HG03457 (cell line): ENCODE measurements around the gene TBC1D4.
"Not testable (repeated sequence)": the region's sequence is repeated elsewhere in the genome, so short reads cannot be mapped to it uniquely, and the experiment has no call there.

ENCODE experiments used
- ATAC-seq: cut with Tn5 transposase; IDR thresholded peaks from one replicate; pipeline ENCODE4 v1.9.1; 2021; ENCODE audit warnings: moderate number of reproducible peaks; ENCODE audit not compliant: unreplicated experiment

The TBC1D4 gene

DNA sequence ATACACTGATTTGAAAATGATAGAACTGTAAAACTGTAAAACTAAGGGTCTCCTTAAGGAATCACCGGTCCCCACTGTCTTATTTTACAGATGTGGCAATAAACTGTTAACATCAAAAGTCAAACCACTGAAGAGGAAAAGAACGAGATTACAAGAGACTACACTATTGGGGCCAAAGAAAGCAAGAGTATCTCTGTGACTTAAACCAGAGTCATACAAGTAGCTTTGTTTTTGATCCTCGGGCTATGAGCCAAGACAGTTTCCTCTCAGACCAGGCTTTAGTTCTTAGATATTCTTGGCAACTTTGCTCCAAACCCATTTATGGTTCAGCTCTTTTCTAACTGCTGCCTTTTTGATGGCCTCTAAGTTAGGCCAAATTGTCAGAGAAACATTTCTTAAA lies 113.8 kb downstream of the TBC1D4 start:
- no peak for ATAC-seq

DNA sequence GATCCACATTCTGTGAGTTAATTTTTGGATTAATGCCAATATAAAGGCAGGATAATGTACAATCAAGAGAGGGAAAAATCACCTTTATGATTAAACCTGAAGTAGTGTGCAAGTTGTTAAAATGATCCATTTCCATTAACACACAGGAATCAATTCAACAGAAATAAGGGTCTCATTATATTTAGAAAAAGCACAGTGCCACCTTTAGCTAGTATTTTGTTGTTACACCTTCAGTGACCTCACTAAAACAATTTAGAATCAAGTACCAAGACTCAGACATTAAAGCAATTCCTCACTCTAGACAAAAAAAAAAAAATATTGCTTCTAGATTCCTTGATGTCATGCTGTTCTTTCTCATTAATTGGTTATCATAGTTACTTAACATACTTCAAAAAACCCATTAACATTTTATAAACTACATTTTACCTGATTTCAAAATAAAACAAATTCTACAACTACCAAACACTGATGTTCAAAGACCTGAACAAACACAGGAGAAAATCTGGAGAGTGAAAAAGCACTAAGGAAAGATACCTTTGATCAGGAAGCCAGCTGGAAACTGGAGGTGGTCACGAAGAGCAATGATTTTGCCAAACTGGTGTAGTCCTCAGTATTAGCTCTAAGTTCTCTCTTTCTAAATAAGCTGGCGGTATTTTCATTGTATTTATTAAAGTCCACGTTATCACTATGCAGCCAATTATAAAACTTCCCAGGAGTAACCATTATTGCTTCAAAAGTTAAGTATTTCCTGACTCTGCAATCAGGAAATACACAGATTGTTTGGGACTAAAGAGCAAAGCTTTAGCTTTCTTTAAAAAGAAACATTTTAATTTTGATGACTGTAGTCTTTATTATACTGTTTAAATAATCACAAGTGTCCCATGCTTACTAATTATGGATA lies 115.3 kb downstream of the TBC1D4 start:
- ATAC-seq: no peak

DNA sequence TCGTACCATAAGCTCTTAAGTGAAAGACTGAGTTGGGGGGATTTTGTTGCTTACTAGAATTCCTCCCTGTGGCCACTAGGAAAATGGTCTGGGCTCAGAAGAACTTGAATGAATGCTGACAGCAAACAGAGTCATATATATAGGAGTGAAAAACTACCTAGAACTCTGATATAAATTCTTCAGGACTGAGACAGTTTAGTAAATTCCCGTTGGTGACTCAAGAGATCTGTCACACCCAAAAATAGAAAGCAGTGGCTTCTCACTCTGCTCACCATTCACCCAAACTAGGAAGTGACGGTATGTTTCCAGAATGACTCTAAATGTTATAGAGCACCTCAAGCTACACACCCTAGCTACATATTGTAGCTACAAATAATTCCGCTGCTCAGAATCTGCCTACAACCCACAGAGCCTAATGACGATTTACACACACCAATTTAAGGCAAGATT lies 116.2 kb downstream of the TBC1D4 start:
- peak; percentile 91 for ATAC-seq

DNA sequence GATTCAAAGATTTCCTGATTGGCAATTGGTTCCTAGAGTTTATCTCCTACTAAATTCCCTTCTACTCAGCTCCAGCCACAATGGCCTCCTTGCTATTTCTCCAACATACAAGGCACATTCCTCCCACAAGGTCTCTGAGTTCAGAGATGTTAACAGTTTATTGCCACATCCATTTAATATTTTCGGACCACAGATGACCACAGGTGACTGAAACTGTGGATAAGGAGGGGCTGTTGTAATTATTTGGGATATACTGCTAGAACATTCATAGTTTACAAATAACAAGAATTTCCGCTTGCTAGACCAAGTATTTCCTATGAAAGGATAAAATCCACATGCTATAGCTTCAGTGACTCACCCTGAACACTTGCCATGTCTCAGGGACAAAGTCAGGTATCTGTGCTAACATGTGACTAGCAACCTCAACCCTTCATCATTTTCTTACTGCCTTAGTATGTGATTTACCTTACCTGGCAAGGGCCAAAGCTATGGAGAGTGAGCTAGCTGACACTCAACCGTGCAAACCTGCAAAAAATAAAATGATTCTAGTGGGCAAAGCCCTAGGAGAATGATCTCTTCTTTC lies 117.7 kb downstream of the TBC1D4 start:
- no peak for ATAC-seq

DNA sequence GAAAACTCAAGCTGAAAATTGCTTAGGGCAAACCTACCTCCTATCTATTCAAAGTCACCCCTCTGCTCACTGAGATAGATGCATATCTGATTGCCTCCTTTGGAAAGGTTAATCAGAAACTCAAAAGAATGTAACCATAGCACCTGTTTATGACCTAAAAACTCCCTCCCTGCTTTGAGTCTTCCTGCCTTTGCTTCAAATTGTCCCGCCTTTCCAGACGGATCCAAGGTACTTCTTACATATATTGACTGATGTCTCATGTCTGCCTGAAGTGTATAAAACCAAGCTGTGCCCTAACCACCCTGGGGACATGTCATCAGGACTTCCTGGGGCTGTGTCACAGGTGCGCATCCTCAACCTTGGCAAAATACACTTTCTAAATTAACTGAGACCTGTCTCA lies 118.6 kb downstream of the TBC1D4 start:
- no peak for ATAC-seq

DNA sequence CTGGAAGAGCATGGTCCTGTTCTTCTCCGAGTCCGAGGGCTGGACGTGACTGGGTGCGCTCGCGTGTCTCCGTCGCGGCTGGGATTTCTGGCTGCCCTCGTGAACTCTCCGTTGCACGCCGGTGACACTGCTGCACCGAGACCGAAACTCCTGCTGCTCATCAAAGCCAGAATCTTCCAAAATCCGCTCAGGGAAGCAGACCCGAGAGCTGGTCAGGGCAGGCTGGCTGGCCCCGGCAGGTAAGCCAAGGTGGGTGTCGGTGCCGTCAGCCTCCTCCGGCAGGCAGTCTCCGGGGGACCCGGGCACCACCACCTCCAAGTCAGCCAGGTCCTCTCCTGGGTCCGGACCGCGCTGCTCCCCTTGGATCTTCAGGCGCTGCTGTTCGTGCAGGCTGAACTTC lies 119.9 kb downstream of the TBC1D4 start:
- no peak for ATAC-seq

DNA sequence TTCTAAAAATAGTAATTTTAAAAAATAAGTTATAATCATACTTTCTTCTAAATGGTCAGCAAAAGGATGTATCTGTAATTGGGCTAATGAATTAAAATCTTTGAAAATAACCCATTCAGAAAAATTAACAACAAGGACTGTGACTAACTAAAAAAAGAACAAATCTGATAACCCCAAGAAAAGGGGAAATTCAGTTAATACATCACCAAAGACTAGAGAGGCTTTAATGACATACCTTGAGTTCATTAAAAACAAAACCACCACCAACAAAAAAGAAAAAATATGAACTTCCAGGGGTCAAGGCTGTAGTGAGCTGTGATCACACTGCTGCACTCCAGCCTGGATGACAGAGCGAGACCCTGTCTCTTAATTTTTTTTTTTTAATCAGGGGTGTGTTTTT lies 121.8 kb downstream of the TBC1D4 start:
- ATAC-seq: no peak

DNA sequence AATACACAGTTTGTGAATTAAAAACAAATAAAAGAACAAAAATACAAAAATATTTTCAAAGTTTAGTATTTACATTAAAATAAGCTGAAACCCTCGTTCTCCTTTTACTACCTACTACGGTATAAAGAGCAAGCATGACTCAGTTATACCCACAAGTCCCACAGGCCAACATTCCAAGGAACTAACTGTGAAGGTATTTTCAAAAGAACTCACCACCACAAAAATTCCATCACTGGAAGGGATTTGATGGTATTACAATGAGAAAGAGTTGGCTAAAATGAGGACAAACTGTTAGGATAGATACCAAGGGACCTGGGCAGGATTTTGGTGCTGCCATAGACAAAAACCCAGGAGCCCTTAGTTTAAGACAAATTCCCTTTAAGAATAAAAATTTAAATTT lies 122.7 kb downstream of the TBC1D4 start:
- no peak for ATAC-seq

DNA sequence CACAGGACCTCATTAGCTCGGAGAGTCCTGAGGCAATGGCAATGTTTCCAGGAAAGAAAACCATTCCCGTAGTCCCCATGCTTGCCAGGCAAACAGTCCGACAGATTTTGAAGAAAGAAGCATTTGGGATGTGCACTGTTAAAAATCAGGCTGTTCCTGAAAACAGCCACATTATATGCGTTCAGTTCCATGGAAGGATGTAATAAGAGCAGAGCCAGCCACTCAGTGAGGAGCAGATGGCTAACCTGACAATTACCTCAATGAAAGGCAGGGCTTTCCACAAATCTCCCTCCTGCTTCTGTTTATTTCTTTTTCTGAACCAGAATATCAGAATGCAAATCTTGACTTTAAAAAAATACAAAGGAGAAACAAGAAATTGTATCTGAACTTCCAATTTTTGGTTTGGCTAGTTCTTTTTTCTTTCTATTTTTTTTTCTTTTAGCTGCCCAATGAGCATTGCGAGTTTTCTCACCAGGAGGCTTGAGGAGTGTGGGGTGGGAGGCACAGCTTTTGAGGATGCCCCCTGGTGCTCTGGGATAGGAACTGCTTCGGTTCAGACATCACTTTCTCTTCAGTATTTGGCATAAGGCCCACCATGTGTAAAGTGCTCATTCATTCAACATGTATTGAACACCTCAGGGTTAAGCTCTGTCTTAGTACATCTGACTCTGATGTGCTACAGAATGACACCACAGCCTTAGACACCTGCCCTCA lies 124.2 kb downstream of the TBC1D4 start:
- ATAC-seq: peak; percentile 69

DNA sequence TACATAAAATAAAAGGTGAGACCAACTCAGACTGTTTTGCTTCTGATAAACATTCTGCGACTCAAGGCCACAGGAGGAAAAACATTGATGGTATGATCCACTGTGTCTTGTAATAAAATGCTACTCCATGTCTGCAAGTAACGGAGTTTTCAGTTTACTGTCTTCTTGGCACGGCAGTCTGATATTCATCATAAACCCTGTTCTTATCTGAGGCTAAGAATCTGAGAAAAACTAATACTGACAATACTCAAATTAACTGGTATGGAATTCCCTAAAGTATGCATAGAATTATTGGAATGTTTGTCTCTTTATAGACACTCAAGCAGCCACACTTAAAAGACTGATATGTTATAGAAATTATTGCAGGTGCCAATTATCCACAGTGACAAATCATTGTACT lies 125.5 kb downstream of the TBC1D4 start:
- ATAC-seq: no peak

DNA sequence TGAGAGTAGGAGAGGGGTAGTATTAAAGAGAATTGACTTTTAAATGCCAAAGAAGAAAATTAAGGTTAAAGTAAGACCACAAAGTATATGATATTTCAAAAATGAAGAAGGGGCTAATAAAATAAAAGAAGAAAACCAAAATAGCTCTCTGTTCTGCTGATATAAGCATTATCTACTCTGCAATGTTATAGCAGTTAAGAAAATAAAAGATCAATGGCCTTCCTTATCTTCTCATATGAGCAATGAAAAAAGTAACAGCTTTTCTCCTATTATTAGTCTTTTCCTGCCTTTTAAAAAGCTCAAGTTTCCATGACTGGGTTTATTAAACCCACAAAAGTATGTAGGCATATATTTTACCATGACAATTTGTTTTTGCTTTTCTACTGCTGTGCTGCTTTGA lies 126.4 kb downstream of the TBC1D4 start:
- ATAC-seq: no peak

DNA sequence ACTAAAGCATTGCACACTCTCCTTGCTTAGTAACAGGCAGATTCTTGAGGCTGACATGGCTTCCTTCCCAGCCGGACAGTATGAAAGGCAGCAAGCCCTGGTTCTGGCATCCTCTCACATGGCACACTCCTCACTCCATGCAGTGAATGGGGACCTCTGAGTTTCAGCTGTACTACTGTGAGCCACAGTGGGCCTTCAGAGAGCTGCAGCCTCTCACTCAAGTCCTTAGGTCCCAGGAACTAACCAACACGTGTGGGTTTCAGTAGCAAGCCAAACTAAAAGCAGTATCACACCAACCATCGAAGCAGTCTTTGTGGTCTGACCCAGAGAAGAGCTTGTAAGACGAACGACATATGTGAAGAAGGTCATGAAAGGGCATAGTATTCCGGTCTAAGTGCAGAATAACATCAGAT lies 128.2 kb downstream of the TBC1D4 start:
- no peak for ATAC-seq

DNA sequence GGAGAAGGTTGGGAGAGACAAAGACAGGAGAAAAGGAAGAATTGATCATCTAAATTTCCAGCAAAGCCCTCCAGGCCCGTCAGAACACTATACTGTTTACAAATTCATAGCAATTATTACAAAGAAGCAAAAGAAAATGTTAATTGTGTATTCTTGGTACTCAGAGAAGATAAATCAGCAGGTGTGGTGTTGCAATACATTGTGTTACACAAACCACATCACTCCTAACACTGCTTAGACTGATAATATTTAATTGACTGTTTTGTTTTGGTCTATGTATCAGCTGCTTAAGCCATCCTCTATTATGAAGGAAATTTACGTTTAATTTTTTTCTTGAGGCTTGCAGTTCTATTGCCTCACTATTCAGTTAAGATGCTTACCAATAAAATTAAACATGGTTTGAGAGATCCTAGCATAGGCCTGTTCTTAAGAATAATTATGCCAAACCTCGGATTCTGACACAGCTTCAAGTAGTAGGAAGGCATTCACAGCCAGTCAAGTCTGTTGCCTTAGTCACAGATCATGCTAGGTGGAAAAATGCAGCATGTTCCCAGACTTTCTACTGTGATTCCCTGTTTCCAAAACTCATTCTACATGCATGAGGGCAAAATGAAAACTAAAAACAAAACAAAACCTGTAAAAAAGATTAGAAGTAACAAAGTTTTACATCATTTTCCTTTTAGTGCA lies 129.2 kb downstream of the TBC1D4 start:
- ATAC-seq: no peak

DNA sequence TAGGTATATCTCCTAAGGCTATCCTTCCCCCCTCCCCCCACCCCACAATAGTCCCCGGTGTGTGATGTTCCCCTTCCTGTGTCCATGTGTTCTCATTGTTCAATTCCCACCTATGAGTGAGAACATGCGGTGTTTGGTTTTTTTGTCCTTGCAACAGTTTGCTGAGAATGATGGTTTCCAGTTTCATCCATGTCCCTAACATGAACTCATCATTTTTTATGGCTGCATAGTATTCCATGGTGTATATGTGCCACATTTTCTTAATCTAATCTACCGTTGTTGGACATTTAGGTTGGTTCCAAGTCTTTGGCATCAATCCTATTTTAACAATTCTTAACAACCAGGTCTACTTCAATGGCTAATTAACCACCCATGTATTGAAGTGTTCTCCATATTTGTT lies 130.4 kb downstream of the TBC1D4 start:
- ATAC-seq: not testable (repeated sequence)

DNA sequence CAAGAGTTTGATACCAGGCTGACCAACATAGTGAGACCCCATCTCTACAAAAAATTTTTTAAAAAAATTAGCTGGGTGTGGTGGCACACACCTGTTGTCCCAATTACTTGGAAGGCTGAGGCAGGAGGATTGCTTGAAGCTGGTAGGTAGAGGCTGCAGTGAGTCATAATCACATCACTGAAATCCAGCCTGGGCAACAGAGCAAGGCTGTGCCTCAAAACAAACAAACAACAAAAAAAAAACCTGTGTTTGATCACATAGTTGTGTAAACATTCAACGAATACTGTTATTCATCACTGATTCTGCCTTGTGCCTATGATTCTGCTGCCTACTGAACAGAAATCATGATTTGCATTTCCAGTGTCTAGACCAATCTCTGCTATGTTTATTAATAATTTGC lies 134.0 kb downstream of the TBC1D4 start:
- no peak for ATAC-seq

DNA sequence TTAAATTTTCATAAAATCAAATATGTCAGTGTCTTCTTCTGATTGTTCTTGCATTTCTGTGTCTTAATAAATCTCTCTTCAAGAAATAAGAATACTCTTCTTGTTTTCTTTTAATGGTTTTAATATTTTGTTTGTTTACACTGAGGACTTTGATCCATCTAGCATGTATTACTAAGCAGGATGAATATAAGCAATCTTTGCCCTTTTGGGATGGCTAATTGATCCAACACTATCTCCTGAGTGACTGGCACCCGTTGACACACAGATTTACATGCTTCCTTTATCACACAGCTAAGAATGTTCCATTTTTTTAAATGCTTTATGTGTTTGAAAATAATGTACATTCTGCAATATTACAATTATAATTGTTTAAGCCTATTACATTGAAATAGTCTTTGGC lies 134.5 kb downstream of the TBC1D4 start:
- no peak for ATAC-seq

DNA sequence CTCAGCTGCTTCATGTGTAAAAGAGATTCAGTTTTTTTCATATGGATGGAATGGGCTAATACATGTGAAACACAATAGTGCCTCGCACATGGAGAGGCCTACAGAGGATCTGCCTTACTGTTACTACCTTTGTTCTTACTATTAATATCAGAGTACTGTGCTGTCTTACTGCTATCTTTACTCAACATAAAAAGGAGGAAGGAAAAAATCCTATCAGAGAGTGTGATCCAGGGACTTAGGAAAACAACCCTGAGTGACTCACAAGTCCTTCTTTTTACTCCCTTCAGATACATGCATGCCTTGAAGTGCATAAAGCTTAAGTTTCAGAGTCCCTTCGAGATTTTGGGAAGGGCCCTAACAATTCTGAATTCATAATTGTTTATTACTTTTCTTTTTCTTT lies 136.8 kb downstream of the TBC1D4 start:
- no peak for ATAC-seq

DNA sequence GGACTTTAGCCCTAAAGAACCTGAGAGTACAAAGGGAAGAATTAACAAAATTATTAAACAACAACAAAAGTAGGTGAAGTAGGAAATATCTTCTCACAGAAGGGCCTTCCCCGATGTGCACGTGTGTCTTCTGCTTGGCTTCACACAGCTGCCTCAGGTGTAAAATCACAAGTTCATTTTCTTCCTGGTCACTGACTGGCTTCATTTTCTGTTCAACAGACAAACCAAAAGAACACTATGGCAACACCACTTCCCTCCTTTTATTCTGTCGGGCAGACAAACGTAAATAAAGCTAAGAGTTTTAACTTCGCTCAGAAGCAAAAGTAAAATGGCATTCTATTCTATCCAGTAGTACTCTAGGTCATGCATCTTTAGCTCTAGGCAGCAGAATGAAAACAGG lies 140.9 kb downstream of the TBC1D4 start:
- no peak for ATAC-seq

DNA sequence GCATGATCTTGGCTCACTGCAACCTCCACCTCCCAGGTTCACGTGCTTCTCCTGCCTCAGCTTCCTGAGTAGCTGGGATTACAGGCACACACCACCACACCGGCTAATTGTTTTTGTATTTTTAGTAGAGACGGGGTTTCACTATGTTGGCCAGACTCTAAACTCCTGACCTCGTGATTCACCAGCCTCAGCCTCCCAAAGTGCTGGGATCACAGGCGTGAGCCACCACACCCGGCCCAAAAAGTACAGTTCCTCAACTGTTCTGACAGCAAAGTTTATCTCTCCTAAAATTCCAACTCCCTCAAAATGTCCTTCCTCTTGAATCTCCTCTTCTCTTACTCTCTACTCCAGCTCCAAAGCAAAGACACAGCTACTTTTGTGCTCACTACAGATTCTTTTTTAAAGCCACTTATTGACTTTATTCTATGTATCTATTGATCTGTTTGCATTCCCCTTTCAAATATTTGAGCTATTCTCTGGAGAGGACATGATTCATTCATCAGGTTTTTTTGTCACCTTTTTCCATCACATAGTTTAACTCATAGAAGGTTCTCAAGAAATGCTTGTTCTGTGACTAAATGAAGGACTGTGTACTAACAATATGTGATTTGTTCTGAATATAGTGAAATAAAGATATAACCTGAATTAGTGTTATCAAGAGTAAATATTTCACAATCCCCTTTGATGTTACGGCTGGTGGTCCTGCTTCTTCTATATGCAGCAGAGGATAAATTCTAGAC lies 142.2 kb downstream of the TBC1D4 start:
- no peak for ATAC-seq

DNA sequence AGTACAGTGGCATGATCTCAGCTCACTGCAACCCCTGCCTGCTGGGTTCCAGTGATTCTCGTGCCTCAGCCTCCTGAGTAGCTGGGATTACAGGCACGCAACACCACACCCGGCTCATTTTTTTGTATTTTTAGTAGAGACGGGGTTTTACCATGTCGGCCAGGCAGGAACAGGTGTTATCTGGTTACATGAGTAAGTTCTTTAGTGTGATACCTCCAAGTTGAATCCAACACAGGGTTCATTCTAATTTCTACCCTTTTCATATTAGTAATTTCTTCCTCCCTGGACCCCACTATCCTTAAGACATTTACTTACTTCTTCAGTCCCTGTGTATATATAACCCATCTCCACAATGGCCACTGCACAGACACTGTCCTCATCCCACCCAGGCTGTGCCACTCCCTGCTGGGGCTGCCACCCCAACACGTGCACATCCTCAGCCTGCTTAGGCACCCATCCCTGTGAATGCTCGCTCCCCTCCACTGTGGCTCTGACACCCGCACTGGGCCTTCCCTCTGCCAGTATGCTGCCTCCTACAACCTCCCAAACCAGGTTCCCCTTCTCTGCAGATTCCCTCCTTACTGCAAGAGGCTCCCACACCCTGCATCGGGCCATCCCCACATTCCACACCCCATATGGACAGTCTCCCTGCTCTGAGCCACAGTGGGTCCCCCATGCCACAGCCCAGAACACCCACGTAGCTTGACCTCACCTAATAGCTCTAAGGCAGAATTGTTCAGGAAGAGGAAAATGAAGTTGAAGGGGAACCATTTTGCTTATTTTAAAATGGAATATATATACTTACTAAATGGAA lies 147.1 kb downstream of the TBC1D4 start:
- no peak for ATAC-seq
